ENCODE data around the gene DDIT3.

The DDIT3 gene

DNA sequence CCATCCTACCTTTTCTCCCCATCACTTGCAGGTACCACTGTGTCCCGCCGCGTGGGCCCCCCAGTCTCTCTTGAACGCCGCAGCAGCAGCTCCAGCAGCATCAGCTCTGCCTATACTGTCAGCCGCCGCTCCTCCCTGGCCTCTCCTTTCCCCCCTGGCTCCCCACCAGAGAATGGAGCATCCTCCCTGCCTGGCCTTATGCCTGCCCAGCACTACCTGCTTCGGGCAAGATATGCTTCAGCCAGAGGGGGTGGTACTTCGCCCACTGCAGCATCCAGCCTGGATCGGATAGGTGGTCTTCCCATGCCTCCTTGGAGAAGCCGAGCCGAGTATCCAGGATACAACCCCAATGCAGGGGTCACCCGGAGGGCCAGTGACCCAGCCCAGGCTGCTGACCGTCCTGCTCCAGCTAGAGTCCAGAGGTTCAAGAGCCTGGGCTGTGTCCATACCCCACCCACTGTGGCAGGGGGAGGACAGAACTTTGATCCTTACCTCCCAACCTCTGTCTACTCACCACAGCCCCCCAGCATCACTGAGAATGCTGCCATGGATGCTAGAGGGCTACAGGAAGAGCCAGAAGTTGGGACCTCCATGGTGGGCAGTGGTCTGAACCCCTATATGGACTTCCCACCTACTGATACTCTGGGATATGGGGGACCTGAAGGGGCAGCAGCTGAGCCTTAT, 49.9 kb downstream of the DDIT3 start:
- TF ChIP-seq, protein P1, sequence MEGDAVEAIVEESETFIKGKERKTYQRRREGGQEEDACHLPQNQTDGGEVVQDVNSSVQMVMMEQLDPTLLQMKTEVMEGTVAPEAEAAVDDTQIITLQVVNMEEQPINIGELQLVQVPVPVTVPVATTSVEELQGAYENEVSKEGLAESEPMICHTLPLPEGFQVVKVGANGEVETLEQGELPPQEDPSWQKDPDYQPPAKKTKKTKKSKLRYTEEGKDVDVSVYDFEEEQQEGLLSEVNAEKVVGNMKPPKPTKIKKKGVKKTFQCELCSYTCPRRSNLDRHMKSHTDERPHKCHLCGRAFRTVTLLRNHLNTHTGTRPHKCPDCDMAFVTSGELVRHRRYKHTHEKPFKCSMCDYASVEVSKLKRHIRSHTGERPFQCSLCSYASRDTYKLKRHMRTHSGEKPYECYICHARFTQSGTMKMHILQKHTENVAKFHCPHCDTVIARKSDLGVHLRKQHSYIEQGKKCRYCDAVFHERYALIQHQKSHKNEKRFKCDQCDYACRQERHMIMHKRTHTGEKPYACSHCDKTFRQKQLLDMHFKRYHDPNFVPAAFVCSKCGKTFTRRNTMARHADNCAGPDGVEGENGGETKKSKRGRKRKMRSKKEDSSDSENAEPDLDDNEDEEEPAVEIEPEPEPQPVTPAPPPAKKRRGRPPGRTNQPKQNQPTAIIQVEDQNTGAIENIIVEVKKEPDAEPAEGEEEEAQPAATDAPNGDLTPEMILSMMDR (IDR thresholded peaks at IDR 0.05; ENCODE audit: low read depth, low read length, missing control alignments): no peak
- in situ Hi-C loops (cut with HindIII; ENCODE audit: low pct_ligation_motif_present, low sequenced_read_pairs): no loop called here
- no peak overlapping the region for H3K4me3 ChIP-seq (ENCODE audit: low read depth, low read length)
- peaks cover 41% of the 10 kb centered on the region for H3K27me3 ChIP-seq (replicated peaks)
- H3K27ac ChIP-seq: no peak overlapping the region
- DNase-seq: no peak
- H3K36me3 ChIP-seq (replicated peaks): no peaks in the 10 kb centered on the region

DNA sequence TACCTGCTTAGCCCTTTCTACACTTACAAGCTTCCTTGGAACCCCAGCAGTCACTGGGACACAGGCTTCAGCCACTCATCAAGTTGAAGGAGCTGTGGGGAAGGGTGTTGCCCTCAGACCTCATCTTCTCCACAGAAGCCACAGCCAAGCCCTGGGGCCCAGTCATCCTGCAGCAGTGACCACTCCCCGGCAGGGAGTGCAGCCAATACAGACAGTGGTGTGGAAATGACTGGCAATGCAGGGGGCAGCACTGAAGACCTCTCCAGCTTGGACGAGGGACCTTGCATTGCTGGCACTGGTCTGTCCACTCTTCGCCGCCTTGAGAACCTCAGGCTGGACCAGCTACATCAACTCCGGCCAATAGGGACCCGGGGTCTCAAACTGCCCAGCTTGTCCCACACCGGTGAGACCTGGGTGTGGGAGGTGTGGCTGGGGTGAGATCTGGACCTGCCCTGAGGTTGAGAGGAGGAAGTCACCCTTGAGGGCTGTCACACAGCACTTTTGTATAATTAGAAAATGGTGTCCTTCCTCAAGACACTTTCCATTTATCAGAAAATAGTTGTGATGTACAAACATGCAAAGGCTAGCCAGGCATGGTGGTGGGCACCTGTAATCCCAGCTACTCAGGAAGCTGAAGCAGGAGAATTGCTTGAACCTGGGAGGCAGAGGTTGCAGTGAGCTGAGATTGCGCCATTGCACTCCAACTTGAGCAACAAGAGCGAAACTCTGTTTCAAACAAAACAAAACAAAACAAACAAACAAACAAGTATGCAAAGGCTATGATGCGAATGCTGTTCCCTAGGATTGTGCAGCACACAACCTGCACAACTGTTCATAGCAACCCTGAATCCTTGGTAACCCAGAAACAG, 50.8 kb downstream of the DDIT3 start:
- no peak for DNase-seq
- TF ChIP-seq, protein P1 (IDR thresholded peaks at IDR 0.05; ENCODE audit: low read depth, low read length, missing control alignments): no peak
- H3K36me3 ChIP-seq (replicated peaks): no peaks in the 10 kb centered on the region
- in situ Hi-C loops (cut with HindIII; ENCODE audit: low pct_ligation_motif_present, low sequenced_read_pairs): no loop called here
- H3K27ac ChIP-seq: no peak overlapping the region
- no peak overlapping the region for H3K4me3 ChIP-seq (ENCODE audit: low read depth, low read length)
- peaks cover 32% of the 10 kb centered on the region for H3K27me3 ChIP-seq (replicated peaks)

DNA sequence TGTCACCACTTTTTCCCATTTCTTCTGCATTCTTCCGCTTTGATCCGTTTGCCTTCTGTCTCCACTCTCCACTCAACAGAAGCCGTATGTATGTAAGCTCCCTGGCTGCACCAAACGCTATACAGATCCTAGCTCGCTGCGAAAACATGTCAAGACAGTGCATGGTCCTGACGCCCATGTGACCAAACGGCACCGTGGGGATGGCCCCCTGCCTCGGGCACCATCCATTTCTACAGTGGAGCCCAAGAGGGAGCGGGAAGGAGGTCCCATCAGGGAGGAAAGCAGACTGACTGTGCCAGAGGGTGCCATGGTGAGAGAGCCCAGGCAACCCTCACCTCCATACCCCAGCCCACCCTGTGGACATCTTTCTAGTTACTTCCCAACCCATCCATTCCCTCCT, 52.4 kb downstream of the DDIT3 start:
- Histone ChIP-seq H3K27ac (no peak overlapping the region), H3K36me3 (replicated peaks) (no peaks in the 10 kb centered on the region), H3K27me3 (replicated peaks) (peaks cover 16% of the 10 kb centered on the region), H3K4me3 (ENCODE audit: low read depth, low read length) (no peak overlapping the region)
- in situ Hi-C loops (cut with HindIII; ENCODE audit: low pct_ligation_motif_present, low sequenced_read_pairs): no loop called here
- TF ChIP-seq, protein P1 (IDR thresholded peaks at IDR 0.05; ENCODE audit: low read depth, low read length, missing control alignments): no peak
- DNase-seq: no peak

DNA sequence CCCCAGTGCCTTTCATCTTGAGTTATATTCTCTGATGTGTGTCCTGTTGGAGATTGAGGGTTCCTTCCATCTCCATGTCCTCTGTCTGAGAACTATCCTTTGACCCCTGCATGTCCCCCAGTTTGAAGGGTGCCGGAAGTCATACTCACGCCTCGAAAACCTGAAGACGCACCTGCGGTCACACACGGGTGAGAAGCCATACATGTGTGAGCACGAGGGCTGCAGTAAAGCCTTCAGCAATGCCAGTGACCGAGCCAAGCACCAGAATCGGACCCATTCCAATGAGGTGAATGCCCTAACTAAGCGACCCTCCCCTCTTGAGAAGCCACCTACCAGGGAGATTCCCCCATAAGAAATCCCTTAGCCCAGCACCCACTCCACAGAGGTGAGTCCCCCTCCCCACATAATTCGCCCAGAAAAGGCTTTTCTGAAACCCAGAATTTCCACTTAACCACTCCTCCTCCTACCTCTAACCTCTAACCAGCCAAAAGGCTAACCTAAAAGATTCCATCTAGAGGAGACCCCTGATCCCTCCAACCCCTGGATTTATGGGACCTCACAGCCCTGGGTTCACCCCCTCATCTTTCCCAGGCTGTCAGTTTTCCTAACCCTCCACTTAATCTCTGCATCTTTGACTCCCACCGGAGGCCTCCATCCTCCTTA, 53.0 kb downstream of the DDIT3 start:
- H3K36me3 ChIP-seq (replicated peaks): no peaks in the 10 kb centered on the region
- in situ Hi-C loops (cut with HindIII; ENCODE audit: low pct_ligation_motif_present, low sequenced_read_pairs): no loop called here
- no peak overlapping the region for H3K27ac ChIP-seq
- peaks cover 11% of the 10 kb centered on the region for H3K27me3 ChIP-seq (replicated peaks)
- DNase-seq: no peak
- H3K4me3 ChIP-seq (ENCODE audit: low read depth, low read length): no peak overlapping the region
- TF ChIP-seq, protein P1 (IDR thresholded peaks at IDR 0.05; ENCODE audit: low read depth, low read length, missing control alignments): no peak

Measured in brain microvascular endothelial cell (primary cell).